NT2/D1 (cell line): ENCODE data around the gene SMG7.

Experiments used
- DNase-seq: peaks from one replicate; pipeline ENCODE4 v3.0.0-alpha.2; 2011; ENCODE audit warnings: low read depth, low spot score
- H3K27me3 ChIP-seq: 2 replicates; pipeline ENCODE4 v1.6.0; 2011; ENCODE audit warnings: mild to moderate bottlenecking; ENCODE audit not compliant: insufficient read length, insufficient read depth
- H3K36me3 ChIP-seq: 2 replicates; pipeline ENCODE4 v1.6.1; 2011; ENCODE audit warnings: mild to moderate bottlenecking, low read length, mixed read lengths; ENCODE audit not compliant: insufficient read depth, insufficient read length
- H3K4me1 ChIP-seq: 2 replicates; pipeline ENCODE4 v1.5.1; 2011; ENCODE audit not compliant: insufficient read depth, insufficient read length
- H3K4me3 ChIP-seq: 2 replicates; pipeline ENCODE4 v1.5.1; 2011; ENCODE audit warnings: low read depth; ENCODE audit not compliant: insufficient read length
- H3K9ac ChIP-seq: 2 replicates; pipeline ENCODE4 v1.6.0; 2011; ENCODE audit warnings: low read depth; ENCODE audit not compliant: insufficient read length
- H3K9me3 ChIP-seq: 2 replicates; pipeline ENCODE4 v1.5.1; 2011; ENCODE audit warnings: mild to moderate bottlenecking, low read length; ENCODE audit not compliant: insufficient read depth
- SUZ12 ChIP-seq: IDR thresholded peaks from 2 replicates; pipeline ENCODE4 v1.6.1; 2011; ENCODE audit not compliant: insufficient read length, insufficient read depth; ENCODE audit errors: extremely low read depth
- YY1 ChIP-seq: IDR thresholded peaks from 2 replicates; pipeline ENCODE4 v1.6.1; 2011; ENCODE audit not compliant: insufficient read length, insufficient read depth
- ZNF274 ChIP-seq: IDR thresholded peaks from 2 replicates; pipeline ENCODE4 v1.6.1; 2011; ENCODE audit warnings: mild to moderate bottlenecking, low read depth, low read length

Gene SMG7

DNA sequence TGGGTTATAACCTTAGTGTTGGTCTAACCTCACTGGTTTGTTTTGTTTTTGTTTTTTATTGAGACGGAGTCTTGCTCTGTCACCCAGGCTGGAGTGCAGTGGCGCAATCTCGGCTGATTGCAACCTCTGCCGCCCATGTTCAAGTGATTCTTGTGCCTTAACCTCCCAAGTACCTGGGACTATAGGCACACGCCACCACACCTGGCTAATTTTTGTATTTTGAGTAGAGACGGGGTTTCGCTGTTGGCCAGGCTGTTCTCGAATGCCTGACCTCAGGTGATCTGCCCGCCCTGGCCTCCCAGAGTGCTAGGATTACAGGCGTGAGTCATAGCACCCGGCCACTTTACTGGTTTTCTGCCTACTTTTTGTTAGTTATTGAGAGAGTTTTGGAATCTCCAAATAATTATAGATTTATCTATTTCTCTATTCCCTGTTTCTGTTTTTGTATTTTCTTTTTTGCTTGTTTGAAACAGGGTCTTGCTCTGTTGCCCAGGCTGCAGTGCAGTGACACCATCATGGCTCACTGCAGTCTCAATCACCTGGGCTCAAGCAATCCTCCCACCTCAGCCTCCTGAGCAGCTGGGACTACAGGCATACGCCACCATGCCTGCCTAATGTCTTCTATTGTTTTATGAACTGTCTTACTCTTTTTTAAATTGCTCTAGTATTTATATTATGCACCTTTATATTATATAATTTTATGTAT is 21.4 kb downstream of the SMG7 start:
- TF ChIP-seq ZNF274 (no peak), YY1 (no peak), SUZ12 (no peak)
- DNase-seq: no peak
- Histone ChIP-seq H3K9me3 (no peaks in the 10 kb centered on the region), H3K36me3 (peaks cover 11% of the 10 kb centered on the region), H3K9ac (no peak overlapping the region), H3K4me3 (no peak overlapping the region), H3K4me1 (no peaks in the 10 kb centered on the region), H3K27me3 (no peaks in the 10 kb centered on the region)

DNA sequence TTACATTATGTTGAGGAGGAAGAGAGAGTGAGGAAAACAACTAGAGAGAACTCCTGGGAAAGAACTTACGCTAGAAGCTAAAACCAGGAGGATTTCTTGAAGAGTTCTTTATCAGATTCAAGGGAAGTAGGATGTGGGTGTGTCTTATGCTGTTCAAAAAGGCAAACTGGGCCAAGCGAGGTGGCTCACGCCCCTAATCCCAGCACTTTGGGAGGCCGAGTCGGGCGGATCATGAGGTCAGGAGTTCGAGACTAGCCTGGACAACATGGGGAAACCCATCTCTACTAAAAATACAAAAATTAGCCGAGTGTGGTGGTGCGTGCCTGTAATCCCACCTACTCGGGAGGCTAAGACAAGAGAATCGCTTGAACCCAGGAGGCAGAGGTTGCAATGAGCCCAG is 23.1 kb downstream of the SMG7 start:
- TF ChIP-seq YY1: no peak
- no peak for TF ChIP-seq ZNF274
- no peak for TF ChIP-seq SUZ12
- H3K4me1 ChIP-seq: no peaks in the 10 kb centered on the region
- no peak overlapping the region for H3K9ac ChIP-seq

DNA sequence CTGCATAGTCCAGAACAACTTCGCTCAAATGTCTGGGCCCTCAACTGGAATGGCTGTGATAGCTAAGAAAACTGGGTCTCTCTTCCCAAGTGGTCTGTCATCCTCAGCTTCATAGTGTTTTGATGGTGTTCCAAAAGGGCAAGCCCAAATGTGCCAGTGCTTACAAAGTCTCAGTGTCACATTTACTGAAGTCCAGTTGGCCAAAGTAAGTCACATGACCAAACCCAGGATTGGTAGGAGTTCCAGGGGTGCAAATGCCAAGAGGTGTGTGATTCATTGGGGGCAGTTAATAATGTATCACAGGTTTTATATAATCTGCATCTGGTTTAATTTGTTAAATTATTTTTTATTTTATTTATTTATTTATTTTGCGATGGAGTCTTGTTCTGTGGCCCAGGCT is 24.9 kb downstream of the SMG7 start:
- DNase-seq: no peak
- Histone ChIP-seq H3K4me1 (no peaks in the 10 kb centered on the region), H3K36me3 (peaks cover 3% of the 10 kb centered on the region), H3K4me3 (no peak overlapping the region), H3K9ac (no peak overlapping the region), H3K27me3 (no peaks in the 10 kb centered on the region), H3K9me3 (no peaks in the 10 kb centered on the region)
- TF ChIP-seq SUZ12 (no peak), YY1 (no peak), ZNF274 (no peak)

More for the DNA sequence above, 23.1 kb downstream of the SMG7 start:
- DNase-seq: no peak
- H3K9me3 ChIP-seq: no peaks in the 10 kb centered on the region
- peaks cover 3% of the 10 kb centered on the region for H3K36me3 ChIP-seq
- no peaks in the 10 kb centered on the region for H3K27me3 ChIP-seq
- H3K4me3 ChIP-seq: no peak overlapping the region

DNA sequence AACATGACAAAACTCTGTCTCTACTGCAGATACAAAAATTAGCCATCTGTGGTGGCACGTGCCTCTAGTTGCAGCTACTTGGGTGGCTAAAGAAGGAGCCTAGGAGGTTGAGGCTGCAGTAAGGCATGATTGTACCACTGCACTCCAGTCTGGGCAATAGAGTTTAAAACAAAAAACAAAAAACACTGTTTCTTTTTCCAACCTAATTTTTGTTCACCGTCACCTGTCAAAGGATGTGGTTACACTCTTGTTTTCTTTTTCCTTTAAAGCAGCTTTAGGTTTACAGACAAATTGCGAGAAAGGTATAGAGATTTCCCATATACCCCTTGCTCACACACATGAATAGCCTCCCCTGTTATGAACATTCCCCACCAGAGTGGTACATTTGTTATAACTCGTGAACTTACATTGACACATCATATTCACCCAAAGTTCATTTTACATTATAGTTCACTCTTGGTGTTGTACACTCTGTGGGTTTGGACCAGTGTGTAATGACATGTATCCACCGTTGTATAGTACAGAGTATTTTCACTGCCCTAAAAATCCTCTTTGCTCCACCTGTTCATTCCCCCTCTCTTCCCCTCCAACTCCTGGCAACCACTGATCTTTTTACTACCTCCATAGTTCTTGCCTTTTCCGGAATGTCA is 26.2 kb downstream of the SMG7 start:
- Histone ChIP-seq H3K4me3 (no peak overlapping the region), H3K4me1 (no peaks in the 10 kb centered on the region), H3K9me3 (no peaks in the 10 kb centered on the region), H3K36me3 (peaks cover 3% of the 10 kb centered on the region), H3K9ac (no peak overlapping the region), H3K27me3 (no peaks in the 10 kb centered on the region)
- DNase-seq: no peak
- TF ChIP-seq SUZ12 (no peak), ZNF274 (no peak), YY1 (no peak)

DNA sequence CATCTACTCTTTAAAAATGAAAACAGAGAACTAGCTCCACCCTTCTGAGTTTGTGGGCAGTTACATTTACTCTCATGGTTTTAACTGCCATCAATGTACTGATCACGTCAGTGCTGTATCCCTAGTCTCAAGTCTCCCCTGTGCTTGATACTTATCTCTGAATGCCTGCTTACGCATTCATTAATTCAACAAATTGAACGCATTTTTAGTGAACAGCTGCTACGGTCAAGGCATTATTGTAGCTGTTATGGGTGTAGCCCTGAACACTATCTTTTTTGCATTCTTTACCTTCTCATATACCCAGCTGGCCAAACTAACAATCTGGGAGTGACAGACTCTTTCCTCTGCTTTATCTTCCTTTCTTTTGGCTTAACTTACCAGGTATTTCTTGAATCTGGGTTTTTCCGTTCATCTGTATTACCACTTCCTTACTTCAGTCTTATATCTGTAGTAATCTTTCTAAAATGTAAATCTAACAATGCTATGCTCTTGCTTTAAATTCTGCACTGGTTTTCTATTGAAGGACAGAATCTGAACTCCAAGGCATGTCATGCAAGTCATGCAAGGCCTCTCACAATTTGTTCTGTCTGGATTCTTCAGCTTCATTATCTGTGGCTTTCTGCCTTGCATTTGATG is 33.3 kb downstream of the SMG7 start:
- Histone ChIP-seq H3K4me3 (no peak overlapping the region), H3K9ac (no peak overlapping the region), H3K9me3 (no peaks in the 10 kb centered on the region), H3K4me1 (no peaks in the 10 kb centered on the region), H3K27me3 (no peaks in the 10 kb centered on the region), H3K36me3 (peaks cover 3% of the 10 kb centered on the region)
- TF ChIP-seq ZNF274 (no peak), YY1 (no peak), SUZ12 (no peak)
- no peak for DNase-seq

DNA sequence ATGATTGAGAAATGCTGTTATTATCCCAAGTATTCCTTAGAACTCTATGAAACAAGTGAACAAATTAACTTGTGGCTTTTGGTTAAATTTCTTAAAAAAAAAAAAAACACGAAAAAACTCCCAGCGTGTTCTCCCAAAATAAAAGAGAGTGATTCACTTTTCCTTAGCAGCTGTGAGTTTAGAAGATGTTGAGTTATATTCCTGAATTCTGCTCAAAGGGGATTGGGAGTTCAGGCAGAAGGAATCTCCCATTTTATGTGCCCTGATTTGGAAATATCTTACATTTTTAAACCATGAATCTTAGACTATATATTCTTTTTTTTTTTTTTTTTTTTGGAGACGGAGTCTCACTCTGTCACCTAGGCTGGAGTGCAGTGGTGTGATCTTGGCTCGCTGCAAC is 34.3 kb downstream of the SMG7 start:
- H3K36me3 ChIP-seq: peaks cover 3% of the 10 kb centered on the region
- H3K9ac ChIP-seq: no peak overlapping the region
- no peak for TF ChIP-seq ZNF274
- TF ChIP-seq SUZ12: no peak
- no peak for TF ChIP-seq YY1
- no peaks in the 10 kb centered on the region for H3K9me3 ChIP-seq
- no peak for DNase-seq
- H3K4me3 ChIP-seq: no peak overlapping the region
- no peaks in the 10 kb centered on the region for H3K4me1 ChIP-seq
- no peaks in the 10 kb centered on the region for H3K27me3 ChIP-seq

DNA sequence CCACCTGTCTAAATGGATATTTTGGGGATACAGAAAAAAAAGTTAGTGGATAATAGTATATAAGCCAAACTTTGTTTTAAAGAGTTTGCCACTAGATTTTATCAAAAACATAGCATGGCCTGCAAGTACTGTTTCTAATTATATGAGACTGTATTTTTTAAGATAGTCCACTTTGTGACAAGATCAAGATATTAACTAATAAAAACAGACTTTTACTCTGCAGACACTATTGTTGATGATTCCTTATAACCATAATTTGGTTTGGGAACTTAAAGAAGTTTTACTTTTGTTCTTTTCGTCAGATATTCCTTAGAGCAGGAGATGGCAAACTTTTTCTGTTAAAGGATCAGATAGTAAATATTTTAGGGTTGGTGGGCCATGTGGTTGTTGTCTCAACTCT is 36.4 kb downstream of the SMG7 start:
- peaks cover 3% of the 10 kb centered on the region for H3K36me3 ChIP-seq
- TF ChIP-seq SUZ12: no peak
- no peak for TF ChIP-seq ZNF274
- TF ChIP-seq YY1: no peak
- no peak for DNase-seq

More for the DNA sequence above, 36.4 kb downstream of the SMG7 start:
- Histone ChIP-seq H3K27me3 (no peaks in the 10 kb centered on the region), H3K9me3 (no peaks in the 10 kb centered on the region), H3K4me3 (no peak overlapping the region), H3K9ac (no peak overlapping the region), H3K4me1 (no peaks in the 10 kb centered on the region)
